ENCODE results near the gene CLCA1. TPM values are rescaled to one million over a fixed set of nuclear protein-coding genes. Genes with fewer than 3 reads are reported as not detected.

CLCA1 gene
- total RNA-seq, 4 donors from 2014 or later = not detected

DNA sequence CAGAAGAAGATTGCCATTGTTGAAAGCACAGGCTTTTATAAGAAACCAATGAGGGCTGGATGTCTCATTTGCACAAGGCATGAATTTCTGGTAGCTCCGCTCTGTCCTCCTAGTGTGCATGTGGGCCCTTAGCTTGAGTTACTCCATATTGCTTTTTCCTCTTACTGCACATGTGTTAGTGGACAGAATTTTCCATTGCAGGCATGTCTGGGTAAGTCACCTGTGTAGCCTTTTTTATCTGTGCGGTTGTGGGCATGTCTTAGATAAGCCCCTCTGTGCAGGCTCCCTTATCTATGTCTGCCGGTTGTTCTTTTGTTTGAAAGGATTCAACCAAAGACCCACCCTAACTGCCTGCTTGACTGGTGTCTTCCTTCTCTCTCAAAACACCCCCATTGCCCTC lies 7.2 kb upstream of the CLCA1 start:
- 95% methylated on average over 3 of the region's 3 CpGs for WGBS
- Histone ChIP-seq H3K4me1 (no peaks in the 10 kb centered on the region), H3K9me3 (no peaks in the 10 kb centered on the region), H3K36me3 (no peaks in the 10 kb centered on the region), H3K27ac (no peak overlapping the region), H3K27me3 (no peaks in the 10 kb centered on the region), H3K4me3 (no peak overlapping the region)
- TF ChIP-seq POLR2AphosphoS5 (IDR thresholded peaks at IDR 0.05) (no peak), EP300 (IDR thresholded peaks at IDR 0.05) (no peak)
- no peak for DNase-seq (ENCODE audit: low spot score in 2 of 2)

- Histone ChIP-seq H3K4me1 (no peaks in the 10 kb centered on the region), H3K4me3 (no peak overlapping the region), H3K27me3 (no peaks in the 10 kb centered on the region), H3K36me3 (no peaks in the 10 kb centered on the region), H3K9me3 (no peaks in the 10 kb centered on the region), H3K27ac (no peak overlapping the region)
- 75% methylated on average over 1 of the region's 1 CpG for WGBS
- DNase-seq (ENCODE audit: low spot score in 2 of 2) = no peak
- TF ChIP-seq POLR2AphosphoS5 (IDR thresholded peaks at IDR 0.05) = no peak
Observed at GRCh38 chr1:86464819-86465218, 3.9 kb upstream of the CLCA1 start.

GRCh38 chr1:86466109-86466844 lies 2.5 kb upstream of the CLCA1 start:
- Histone ChIP-seq H3K27me3 (no peaks in the 10 kb centered on the region), H3K4me3 (no peak overlapping the region), H3K9me3 (no peaks in the 10 kb centered on the region), H3K36me3 (no peaks in the 10 kb centered on the region), H3K27ac (no peak overlapping the region), H3K4me1 (no peaks in the 10 kb centered on the region)
- no peak for DNase-seq (ENCODE audit: low spot score in 2 of 2)
- no peak for TF ChIP-seq POLR2AphosphoS5 (IDR thresholded peaks at IDR 0.05)
- WGBS = 81% methylated on average over 2 of the region's 2 CpGs

- no peaks in the 10 kb centered on the region for H3K27me3 ChIP-seq
- no peak for DNase-seq (ENCODE audit: low spot score in 2 of 2)
- no peaks in the 10 kb centered on the region for H3K9me3 ChIP-seq
- no peaks in the 10 kb centered on the region for H3K4me1 ChIP-seq
- no peak overlapping the region for H3K27ac ChIP-seq
- no peak overlapping the region for H3K4me3 ChIP-seq
- no peaks in the 10 kb centered on the region for H3K36me3 ChIP-seq
- TF ChIP-seq POLR2AphosphoS5 (IDR thresholded peaks at IDR 0.05) = no peak
- TF ChIP-seq EP300 (IDR thresholded peaks at IDR 0.05) = no peak
- no peak for TF ChIP-seq POLR2A (IDR thresholded peaks at IDR 0.05)
- no peak for TF ChIP-seq CTCF (IDR thresholded peaks at IDR 0.05)
- WGBS = 69% methylated on average over 4 of the region's 4 CpGs
Observed at GRCh38 chr1:86466986-86467385, 1.7 kb upstream of the CLCA1 start.

DNA sequence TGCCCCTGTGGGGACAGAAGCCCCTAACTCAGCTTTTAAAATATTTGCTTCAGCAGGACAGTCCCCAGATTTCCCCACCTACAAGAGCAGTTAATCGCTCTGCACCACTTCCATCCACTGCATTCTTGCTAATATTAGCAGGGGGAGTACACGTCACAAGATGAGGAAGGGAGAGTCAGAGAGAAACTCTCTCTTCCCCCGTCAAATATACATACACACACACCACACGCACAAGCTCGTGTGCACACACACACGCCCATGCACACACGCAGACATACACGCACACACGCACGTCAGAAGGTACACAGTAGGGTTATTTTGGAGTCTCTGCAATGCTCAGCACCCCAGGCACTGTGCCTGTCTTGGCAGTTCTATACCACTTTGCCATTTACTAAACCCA lies 2.1 kb downstream of the CLCA1 start:
- WGBS = 91% methylated on average over 10 of the region's 10 CpGs
- H3K4me3 ChIP-seq = no peak overlapping the region

GRCh38 chr1:86471291-86471690 lies 2.6 kb downstream of the CLCA1 start:
- Histone ChIP-seq H3K4me1 (no peaks in the 10 kb centered on the region), H3K4me3 (no peak overlapping the region), H3K36me3 (no peaks in the 10 kb centered on the region), H3K27ac (no peak overlapping the region), H3K9me3 (no peaks in the 10 kb centered on the region), H3K27me3 (no peaks in the 10 kb centered on the region)
- DNase-seq (ENCODE audit: low spot score in 2 of 2) = no peak
- TF ChIP-seq POLR2AphosphoS5 (IDR thresholded peaks at IDR 0.05) (no peak), EP300 (IDR thresholded peaks at IDR 0.05) (no peak), CTCF (IDR thresholded peaks at IDR 0.05) (no peak), POLR2A (IDR thresholded peaks at IDR 0.05) (no peak)

More for the DNA sequence above, 2.1 kb downstream of the CLCA1 start:
- TF ChIP-seq EP300 (IDR thresholded peaks at IDR 0.05) = no peak
- no peak for TF ChIP-seq POLR2A (IDR thresholded peaks at IDR 0.05)
- no peak for TF ChIP-seq CTCF (IDR thresholded peaks at IDR 0.05)
- TF ChIP-seq POLR2AphosphoS5 (IDR thresholded peaks at IDR 0.05) = no peak
- Histone ChIP-seq H3K4me1 (no peaks in the 10 kb centered on the region), H3K27me3 (no peaks in the 10 kb centered on the region), H3K36me3 (no peaks in the 10 kb centered on the region), H3K9me3 (no peaks in the 10 kb centered on the region), H3K27ac (no peak overlapping the region)
- no peak for DNase-seq (ENCODE audit: low spot score in 2 of 2)

GRCh38 chr1:86472152-86472551 lies 3.4 kb downstream of the CLCA1 start:
- WGBS = 78% methylated on average over 4 of the region's 4 CpGs
- H3K4me3 ChIP-seq = no peak overlapping the region
- TF ChIP-seq POLR2A (IDR thresholded peaks at IDR 0.05) = no peak
- no peak for TF ChIP-seq CTCF (IDR thresholded peaks at IDR 0.05)
- TF ChIP-seq POLR2AphosphoS5 (IDR thresholded peaks at IDR 0.05) = no peak
- TF ChIP-seq EP300 (IDR thresholded peaks at IDR 0.05) = no peak
- no peaks in the 10 kb centered on the region for H3K4me1 ChIP-seq
- no peak overlapping the region for H3K27ac ChIP-seq
- H3K9me3 ChIP-seq = no peaks in the 10 kb centered on the region
- DNase-seq (ENCODE audit: low spot score in 2 of 2) = no peak
- H3K27me3 ChIP-seq = no peaks in the 10 kb centered on the region
- no peaks in the 10 kb centered on the region for H3K36me3 ChIP-seq
